ENCODE measurements around the gene AGK. TPM values are rescaled to one million over a fixed set of nuclear protein-coding genes. Genes with fewer than 3 reads are reported as not detected.

AGK gene
- polyA plus RNA-seq, 2 of the 4 experiments (the other 2 are of a cell fraction), result 29.6 to 63.5 TPM

DNA sequence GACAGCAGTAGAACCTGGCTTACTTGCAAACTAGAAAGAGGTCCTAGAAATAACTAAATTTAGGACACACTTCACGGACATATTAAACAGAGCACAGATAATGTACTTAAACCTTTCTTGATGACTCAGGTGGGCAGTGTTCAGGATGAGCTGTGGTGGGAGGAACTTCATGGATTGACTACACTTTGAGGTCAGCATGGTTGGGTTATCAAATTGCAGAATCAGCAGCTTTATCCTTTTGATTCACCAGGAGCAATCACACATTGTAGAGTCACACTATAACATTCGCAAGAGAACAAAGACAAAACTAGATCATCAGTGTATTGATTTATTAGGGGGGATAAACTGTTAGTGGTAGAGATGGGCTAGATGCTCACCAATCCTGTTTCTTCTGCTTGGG, 38.6 kb upstream of the AGK start:
- Histone ChIP-seq H3K4me3 (no peak overlapping the region), H3K27ac (no peak overlapping the region), H3K9me3 (no peaks in the 10 kb centered on the region), H3K4me2 (no peak overlapping the region), H3K4me1 (no peaks in the 10 kb centered on the region)
- no peak for FAIRE-seq
- ATAC-seq, result no peak
- no peak for DNase-seq (ENCODE audit: low read depth in 1 of 2, low spot score in 1 of 2)
- ChIA-PET CTCF (no interaction called here), POLR2A (no interaction called here)
- TF ChIP-seq ZC3H11A (IDR thresholded peaks at IDR 0.05), result no peak
- peak; percentile 73 for TF ChIP-seq MAFK (IDR thresholded peaks at IDR 0.05; ENCODE audit: partially characterized antibody)
- WGBS (ENCODE audit: missing lambda C conversion rate), result 50% methylated on average over 2 of the region's 2 CpGs

DNA sequence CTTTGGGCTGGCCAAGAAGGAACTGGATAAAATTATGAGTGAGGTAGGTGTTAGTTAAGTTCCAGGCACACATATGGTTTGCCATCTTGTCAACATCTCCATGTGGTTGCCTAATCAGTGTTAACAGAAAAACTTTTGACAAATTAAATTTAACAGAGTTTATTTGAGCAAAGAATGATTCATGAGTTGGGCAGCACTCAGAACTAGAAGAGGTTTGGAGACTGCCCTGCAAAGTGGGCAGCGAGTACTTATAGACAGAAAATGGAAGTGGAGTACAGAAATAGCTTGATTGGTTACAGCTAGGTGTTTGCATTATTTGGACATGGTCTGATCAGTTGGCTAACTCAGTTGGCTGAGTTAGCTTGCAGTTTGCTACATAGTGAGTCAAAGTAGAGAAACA, 37.5 kb upstream of the AGK start:
- ATAC-seq (no peak), DNase-seq (ENCODE audit: low read depth in 1 of 2, low spot score in 1 of 2) (no peak), FAIRE-seq (no peak)
- Histone ChIP-seq H3K9me3 (no peaks in the 10 kb centered on the region), H3K27ac (no peak overlapping the region), H3K4me2 (no peak overlapping the region), H3K4me1 (no peaks in the 10 kb centered on the region), H3K4me3 (no peak overlapping the region)
- CTCF ChIA-PET, result interaction anchor here (1.0 kb wide), 1 partner anchor 10 kb away, joined by 3 read pairs; no protein-coding TSS in a partner anchor
- no peak for TF ChIP-seq RARB (CRISPR knock-in tag; IDR thresholded peaks at IDR 0.05)
- TF ChIP-seq SMC3 (IDR thresholded peaks at IDR 0.05), result no peak
- no peak for TF ChIP-seq RCOR1 (IDR thresholded peaks at IDR 0.05; ENCODE audit: low read depth, low read length)
- no peak for TF ChIP-seq TFCP2L1 (CRISPR knock-in tag; IDR thresholded peaks at IDR 0.05)
- no peak for TF ChIP-seq EHMT2 (IDR thresholded peaks at IDR 0.05; ENCODE audit: low read depth)
- TF ChIP-seq BHLHE40 (IDR thresholded peaks at IDR 0.05; ENCODE audit: low read depth, low read length), result no peak
- TF ChIP-seq, protein P1, sequence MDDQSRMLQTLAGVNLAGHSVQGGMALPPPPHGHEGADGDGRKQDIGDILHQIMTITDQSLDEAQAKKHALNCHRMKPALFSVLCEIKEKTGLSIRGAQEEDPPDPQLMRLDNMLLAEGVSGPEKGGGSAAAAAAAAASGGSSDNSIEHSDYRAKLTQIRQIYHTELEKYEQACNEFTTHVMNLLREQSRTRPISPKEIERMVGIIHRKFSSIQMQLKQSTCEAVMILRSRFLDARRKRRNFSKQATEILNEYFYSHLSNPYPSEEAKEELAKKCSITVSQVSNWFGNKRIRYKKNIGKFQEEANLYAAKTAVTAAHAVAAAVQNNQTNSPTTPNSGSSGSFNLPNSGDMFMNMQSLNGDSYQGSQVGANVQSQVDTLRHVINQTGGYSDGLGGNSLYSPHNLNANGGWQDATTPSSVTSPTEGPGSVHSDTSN (IDR thresholded peaks at IDR 0.05), result no peak
- TF ChIP-seq, protein P2, sequence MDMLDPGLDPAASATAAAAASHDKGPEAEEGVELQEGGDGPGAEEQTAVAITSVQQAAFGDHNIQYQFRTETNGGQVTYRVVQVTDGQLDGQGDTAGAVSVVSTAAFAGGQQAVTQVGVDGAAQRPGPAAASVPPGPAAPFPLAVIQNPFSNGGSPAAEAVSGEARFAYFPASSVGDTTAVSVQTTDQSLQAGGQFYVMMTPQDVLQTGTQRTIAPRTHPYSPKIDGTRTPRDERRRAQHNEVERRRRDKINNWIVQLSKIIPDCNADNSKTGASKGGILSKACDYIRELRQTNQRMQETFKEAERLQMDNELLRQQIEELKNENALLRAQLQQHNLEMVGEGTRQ (IDR thresholded peaks at IDR 0.05), result no peak
- TF ChIP-seq POLR2A (IDR thresholded peaks at IDR 0.05; ENCODE audit: low read length), result no peak
- TF ChIP-seq HOXB13 (CRISPR knock-in tag; IDR thresholded peaks at IDR 0.05; ENCODE audit: low read depth), result no peak
- TF ChIP-seq, protein P3, sequence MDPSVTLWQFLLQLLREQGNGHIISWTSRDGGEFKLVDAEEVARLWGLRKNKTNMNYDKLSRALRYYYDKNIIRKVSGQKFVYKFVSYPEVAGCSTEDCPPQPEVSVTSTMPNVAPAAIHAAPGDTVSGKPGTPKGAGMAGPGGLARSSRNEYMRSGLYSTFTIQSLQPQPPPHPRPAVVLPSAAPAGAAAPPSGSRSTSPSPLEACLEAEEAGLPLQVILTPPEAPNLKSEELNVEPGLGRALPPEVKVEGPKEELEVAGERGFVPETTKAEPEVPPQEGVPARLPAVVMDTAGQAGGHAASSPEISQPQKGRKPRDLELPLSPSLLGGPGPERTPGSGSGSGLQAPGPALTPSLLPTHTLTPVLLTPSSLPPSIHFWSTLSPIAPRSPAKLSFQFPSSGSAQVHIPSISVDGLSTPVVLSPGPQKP (IDR thresholded peaks at IDR 0.05; ENCODE audit: low read depth, low read length), result no peak
- no peak for TF ChIP-seq JUN (IDR thresholded peaks at IDR 0.05)
- TF ChIP-seq, protein P4, sequence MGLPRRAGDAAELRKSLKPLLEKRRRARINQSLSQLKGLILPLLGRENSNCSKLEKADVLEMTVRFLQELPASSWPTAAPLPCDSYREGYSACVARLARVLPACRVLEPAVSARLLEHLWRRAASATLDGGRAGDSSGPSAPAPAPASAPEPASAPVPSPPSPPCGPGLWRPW (IDR thresholded peaks at IDR 0.05), result no peak
- 5% methylated on average over 1 of the region's 1 CpG for WGBS (ENCODE audit: missing lambda C conversion rate)
- POLR2A ChIA-PET, result no interaction called here

DNA sequence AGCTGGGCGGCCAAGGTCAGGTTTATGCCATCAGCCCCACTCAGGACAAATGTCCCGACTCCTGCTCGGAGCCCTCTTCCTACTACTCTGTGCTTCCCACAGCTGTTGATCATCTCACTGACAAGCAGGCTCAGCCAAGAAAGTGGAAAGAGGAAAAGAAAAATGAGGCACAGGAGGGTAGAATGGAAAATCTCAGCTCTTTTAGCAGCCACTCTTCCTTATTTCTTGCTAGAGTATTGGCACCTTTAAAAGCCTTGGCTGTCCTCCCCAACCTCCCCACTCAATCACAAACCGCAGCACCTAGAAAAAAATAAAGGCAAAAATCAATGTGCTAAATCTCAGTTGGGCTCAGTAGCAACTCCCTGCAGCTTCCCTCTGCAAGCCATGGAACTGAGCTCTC, 35.3 kb upstream of the AGK start:
- H3K4me3 ChIP-seq, result no peak overlapping the region
- POLR2A ChIA-PET, result no interaction called here
- DNase-seq (ENCODE audit: low read depth in 1 of 2, low spot score in 1 of 2), result no peak
- CTCF ChIA-PET, result interaction anchor here (0.8 kb wide), 1 partner anchor 16 kb away, joined by 3 read pairs; no protein-coding TSS in a partner anchor
- TF ChIP-seq EP300 (IDR thresholded peaks at IDR 0.05) (no peak), NR3C1 (IDR thresholded peaks at IDR 0.05) (no peak), GATA3 (IDR thresholded peaks at IDR 0.05; ENCODE audit: borderline replicate concordance) (no peak), CBX8 (IDR thresholded peaks at IDR 0.05) (no peak), RNF2 (IDR thresholded peaks at IDR 0.05; ENCODE audit: borderline replicate concordance, low read depth) (no peak)
- H3K4me1 ChIP-seq, result no peaks in the 10 kb centered on the region
- no peak overlapping the region for H3K4me2 ChIP-seq
- 3% methylated on average over 4 of the region's 4 CpGs for WGBS (ENCODE audit: missing lambda C conversion rate)
- ATAC-seq, result no peak
- H3K27ac ChIP-seq, result no peak overlapping the region
- no peak for FAIRE-seq
- H3K9me3 ChIP-seq, result no peaks in the 10 kb centered on the region

DNA sequence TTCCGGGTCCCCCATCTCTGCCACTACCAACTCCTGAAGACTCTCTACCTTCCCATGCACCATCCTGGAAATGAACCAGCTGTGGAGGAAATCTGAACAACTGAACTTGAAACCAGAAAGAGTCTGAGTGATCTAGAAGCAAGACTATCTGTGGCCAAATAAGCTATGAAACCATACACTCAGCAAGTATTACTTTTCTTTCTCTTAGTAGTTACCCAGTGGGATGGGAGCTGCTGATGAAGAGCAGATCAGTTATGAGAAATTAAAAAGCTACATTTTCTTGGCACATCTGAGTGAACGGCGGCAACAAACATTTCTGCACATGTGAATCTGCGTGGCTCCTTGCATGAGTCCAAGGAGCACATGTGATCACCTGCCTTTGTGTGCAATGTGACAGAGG, 31.6 kb upstream of the AGK start:
- H3K4me2 ChIP-seq, result no peak overlapping the region
- ATAC-seq (no peak), FAIRE-seq (no peak), DNase-seq (ENCODE audit: low read depth in 1 of 2, low spot score in 1 of 2) (no peak)
- H3K4me1 ChIP-seq, result no peaks in the 10 kb centered on the region
- H3K9me3 ChIP-seq, result no peaks in the 10 kb centered on the region
- H3K27ac ChIP-seq, result no peak overlapping the region
- no peak for TF ChIP-seq CHD2 (IDR thresholded peaks at IDR 0.05; ENCODE audit: low read length, partially characterized antibody)
- no peak for TF ChIP-seq MAZ (IDR thresholded peaks at IDR 0.05; ENCODE audit: borderline replicate concordance, low read depth, low read length)
- TF ChIP-seq RARB (CRISPR knock-in tag; IDR thresholded peaks at IDR 0.05), result no peak
- TF ChIP-seq HDAC2 (IDR thresholded peaks at IDR 0.05), result no peak
- TF ChIP-seq CBX8 (IDR thresholded peaks at IDR 0.05), result no peak
- POLR2A ChIA-PET, result no interaction called here
- no peak overlapping the region for H3K4me3 ChIP-seq
- WGBS (ENCODE audit: missing lambda C conversion rate), result 77% methylated on average over 4 of the region's 4 CpGs
- CTCF ChIA-PET, result no interaction called here

Data from A549 (cell line).